ENCODE data around the gene ANXA4.

Gene ANXA4

DNA sequence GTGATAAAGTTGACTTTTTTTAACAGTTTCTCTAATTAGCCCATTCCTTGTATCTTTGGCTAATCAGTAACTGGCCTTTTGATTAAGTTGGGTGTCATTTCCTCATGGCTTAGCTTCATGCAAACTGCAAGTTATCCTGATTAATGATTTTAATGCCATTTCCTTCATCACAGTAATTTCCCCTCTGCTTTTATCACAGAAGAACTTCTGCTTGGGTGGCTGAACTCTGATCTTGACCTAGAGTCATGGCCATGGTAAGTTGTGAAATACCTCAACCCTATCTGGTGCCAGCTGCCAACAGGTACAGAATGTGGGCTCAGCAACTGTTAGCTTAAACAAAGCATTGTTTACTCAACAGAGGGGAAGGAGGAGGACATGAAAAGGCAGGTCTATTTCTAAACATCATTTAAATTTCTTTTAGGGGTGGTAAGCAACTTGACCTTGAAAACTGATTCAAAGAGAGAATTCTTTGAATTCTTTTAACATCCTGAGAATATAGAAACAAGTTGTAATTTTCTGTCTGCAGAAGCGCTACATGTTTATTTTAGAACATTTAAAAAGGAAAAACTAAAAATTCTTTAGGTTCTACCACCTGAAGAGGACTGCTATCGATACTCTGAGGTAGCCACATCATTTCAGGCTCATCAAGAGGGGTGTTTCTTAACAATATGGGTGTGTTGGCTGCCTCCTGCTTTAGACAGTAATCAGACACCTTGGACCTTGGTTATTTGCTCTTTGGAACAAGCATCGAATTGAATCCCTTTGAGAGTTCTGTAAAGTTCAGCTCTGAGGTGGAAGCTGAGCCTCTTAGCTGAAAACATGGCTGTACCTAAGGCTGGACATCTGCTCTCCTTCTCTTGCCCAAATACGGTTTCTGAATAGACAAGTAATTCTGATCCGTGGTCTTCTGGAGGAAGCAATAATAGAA, 39.7 kb downstream of the ANXA4 start:
- no peak overlapping the region for H3K27ac Mint-ChIP-seq
- H3K4me1 Mint-ChIP-seq (ENCODE audit: low read depth in 2 of 2): peaks cover 5 to 7% of the 10 kb centered on the region in 2 donors
- no peaks in the 10 kb centered on the region for H3K27me3 Mint-ChIP-seq
- no peak overlapping the region for H3K4me3 Mint-ChIP-seq
- H3K36me3 Mint-ChIP-seq (ENCODE audit: insufficient read depth): no peaks in the 10 kb centered on the region
- ATAC-seq (replicated peaks): no peak
- no peak for DNase-seq
- no peaks in the 10 kb centered on the region for H3K9me3 Mint-ChIP-seq

DNA sequence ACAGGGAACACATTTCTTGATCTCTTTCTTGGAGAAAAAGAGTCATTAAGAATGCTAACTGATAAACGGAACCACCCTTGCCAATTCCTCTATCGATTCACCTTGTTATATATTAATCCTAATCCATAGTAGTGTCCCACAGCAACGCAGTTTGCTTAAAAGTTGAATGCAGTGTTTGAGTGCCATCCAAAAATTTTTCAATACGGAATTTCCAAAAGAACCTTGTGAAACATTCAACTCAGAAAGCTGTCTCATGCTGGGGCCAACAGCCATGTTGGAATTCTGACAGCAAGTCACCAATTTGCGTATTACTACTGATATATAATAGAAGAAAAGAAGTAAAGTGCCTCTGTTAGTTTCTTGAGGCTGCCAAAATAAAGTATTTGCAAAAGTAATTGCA, 42.3 kb downstream of the ANXA4 start:
- ATAC-seq (replicated peaks) (no peak), DNase-seq (no peak)
- Mint-ChIP-seq H3K27ac (no peak overlapping the region), H3K4me1 (ENCODE audit: low read depth in 2 of 2) (peaks cover 5 to 7% of the 10 kb centered on the region in 2 donors), H3K4me3 (no peak overlapping the region), H3K27me3 (no peaks in the 10 kb centered on the region), H3K9me3 (no peaks in the 10 kb centered on the region), H3K36me3 (ENCODE audit: insufficient read depth) (no peaks in the 10 kb centered on the region)

DNA sequence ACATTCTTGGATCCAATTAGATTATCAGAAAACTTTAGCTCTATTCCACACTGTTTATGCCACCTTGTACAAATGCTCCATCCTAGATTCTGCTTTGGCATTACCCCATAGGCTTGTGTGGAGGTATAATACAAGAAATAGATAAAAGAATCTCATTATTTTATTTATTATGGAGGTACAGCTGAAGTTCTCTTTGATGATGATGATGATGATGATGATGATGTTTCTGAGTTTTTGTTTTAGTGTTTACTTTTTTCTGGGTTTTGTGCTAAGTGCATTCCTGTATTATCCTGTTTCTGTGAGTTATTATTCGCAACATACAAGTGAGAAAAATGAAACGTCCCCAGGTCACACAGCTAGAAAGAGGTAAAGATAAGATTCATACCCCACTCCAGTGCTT, 43.4 kb downstream of the ANXA4 start:
- H3K36me3 Mint-ChIP-seq (ENCODE audit: insufficient read depth): no peaks in the 10 kb centered on the region
- no peak overlapping the region for H3K27ac Mint-ChIP-seq
- ATAC-seq (replicated peaks): no peak
- no peaks in the 10 kb centered on the region for H3K9me3 Mint-ChIP-seq
- H3K4me3 Mint-ChIP-seq: no peak overlapping the region
- DNase-seq: no peak
- no peaks in the 10 kb centered on the region for H3K27me3 Mint-ChIP-seq
- peaks cover 8 to 11% of the 10 kb centered on the region in 2 donors for H3K4me1 Mint-ChIP-seq (ENCODE audit: low read depth in 2 of 2)

DNA sequence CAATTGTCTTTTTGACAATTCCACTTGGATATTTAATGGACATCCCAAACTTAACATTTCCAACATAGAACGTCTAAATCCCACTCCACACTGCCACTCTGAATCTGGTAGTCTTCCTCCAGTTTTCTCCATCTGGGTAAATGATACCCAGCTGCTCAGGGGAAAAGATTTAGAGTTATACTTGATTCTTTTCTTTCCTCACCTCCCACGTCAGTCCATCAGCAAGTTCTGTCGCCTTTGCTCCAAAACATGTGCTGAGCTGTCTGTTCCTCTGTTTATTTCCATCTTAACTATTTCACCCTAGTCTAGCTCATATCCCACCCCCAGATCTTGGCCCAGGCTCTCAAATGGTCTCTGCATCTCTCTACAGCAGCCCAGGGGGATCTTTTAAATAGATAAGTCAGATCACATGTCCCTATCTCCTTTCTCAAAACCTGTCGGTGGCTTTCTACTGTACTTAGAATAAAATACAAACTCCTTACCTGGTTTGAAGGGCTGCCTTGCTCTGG, 44.2 kb downstream of the ANXA4 start:
- H3K4me1 Mint-ChIP-seq (ENCODE audit: low read depth in 2 of 2): peaks cover 8 to 11% of the 10 kb centered on the region in 2 donors
- peak overlapping the region in 1 of 2 donors; percentile 10 for H3K27ac Mint-ChIP-seq
- DNase-seq (no peak), ATAC-seq (replicated peaks) (no peak)
- H3K36me3 Mint-ChIP-seq (ENCODE audit: insufficient read depth): no peaks in the 10 kb centered on the region
- no peaks in the 10 kb centered on the region for H3K9me3 Mint-ChIP-seq
- H3K4me3 Mint-ChIP-seq: no peak overlapping the region
- H3K27me3 Mint-ChIP-seq: no peaks in the 10 kb centered on the region

DNA sequence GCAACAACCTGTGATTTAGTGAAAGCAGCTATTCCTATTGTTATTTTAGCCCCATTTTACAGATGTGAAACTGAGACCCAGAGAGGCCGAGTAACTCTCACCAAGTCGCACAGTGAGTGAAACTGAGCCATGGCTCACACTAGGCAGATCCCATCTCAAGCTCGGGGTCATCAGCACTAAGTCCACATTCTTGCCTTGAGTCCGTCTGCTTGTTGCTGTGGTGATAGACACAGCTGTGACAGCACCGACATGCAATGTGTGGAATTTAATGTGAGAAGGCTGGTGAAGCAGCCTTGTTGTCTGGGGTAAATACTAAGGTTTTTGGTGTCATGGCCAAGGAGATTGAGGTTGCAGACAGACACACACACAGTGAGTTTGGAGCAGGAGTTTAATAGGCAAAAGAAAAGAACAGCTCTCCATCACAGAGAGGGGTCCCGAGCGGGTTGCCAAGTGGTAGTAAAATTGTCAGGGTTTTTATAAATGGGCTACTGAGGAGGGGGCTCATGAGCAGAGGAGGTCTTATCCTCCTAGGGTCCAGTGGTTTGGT, 47.3 kb downstream of the ANXA4 start:
- H3K4me3 Mint-ChIP-seq: no peak overlapping the region
- no peaks in the 10 kb centered on the region for H3K27me3 Mint-ChIP-seq
- DNase-seq (no peak), ATAC-seq (replicated peaks) (no peak)
- no peak overlapping the region for H3K27ac Mint-ChIP-seq
- H3K4me1 Mint-ChIP-seq (ENCODE audit: low read depth in 2 of 2): peaks cover 8 to 11% of the 10 kb centered on the region in 2 donors
- H3K9me3 Mint-ChIP-seq: no peaks in the 10 kb centered on the region
- H3K36me3 Mint-ChIP-seq (ENCODE audit: insufficient read depth): peaks cover 2% of the 10 kb centered on the region

DNA sequence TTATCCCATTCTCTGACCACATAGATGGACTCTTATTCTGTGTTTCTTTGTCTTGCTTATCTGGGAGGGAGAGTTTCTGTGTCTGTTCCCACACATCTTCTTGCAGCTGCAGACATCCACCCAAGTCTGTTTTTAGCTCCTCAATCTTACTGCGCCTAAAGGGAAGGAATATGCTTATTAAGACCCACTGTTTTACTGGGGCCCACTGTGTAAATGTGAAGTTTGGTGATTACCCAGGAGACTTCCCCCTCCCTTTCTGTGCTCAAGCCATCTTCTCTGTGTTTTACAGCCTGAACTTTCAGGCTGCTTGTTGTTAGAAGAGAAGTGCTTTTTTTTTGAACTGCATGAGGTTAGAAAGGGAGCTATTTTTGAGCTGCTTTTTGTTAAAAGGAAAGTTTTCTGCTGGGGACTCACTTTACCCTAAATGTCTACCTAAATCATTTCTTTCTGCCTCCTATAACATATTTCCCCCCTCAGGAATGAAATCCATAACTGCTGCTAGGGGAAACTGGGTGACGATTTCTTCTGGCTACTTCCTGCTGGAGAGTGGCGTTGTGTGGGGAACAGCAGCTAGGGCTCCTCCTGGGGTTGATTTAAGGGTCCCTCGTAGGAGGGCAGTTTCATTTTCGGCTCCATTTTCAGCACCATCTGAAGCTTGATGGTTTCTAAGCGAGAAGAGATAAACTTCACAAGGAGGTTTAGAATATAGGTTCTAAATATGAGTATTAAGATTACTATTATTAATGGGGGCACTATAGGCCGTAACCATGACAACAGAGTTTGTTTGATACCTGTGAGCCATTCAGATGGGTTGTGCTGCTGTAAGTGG, 48.1 kb downstream of the ANXA4 start:
- Mint-ChIP-seq H3K27ac (peak overlapping the region; percentile 57), H3K27me3 (no peaks in the 10 kb centered on the region), H3K4me1 (ENCODE audit: low read depth in 2 of 2) (peaks cover 8 to 11% of the 10 kb centered on the region in 2 donors), H3K36me3 (ENCODE audit: insufficient read depth) (peaks cover 2% of the 10 kb centered on the region), H3K9me3 (no peaks in the 10 kb centered on the region), H3K4me3 (peak overlapping the region; percentile 39 to 44)
- no peak for ATAC-seq (replicated peaks)
- DNase-seq: no peak

DNA sequence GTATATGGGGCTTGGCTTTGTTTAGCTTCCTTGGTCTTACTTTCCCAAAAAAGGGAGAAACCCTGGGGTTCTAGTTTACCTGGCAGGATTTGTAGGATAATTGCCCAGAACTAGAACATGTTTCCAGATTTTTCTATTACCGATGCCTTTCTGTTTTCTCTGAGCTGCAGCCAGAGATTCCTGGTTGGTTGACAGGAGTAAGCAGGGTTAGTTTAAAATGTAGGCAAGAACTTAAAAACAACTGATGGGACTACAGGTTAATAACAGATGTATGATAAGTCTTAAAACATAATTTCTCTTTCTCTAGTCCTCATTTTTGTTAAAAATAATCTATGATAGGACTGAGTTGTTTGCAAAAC, 48.6 kb downstream of the ANXA4 start:
- Mint-ChIP-seq H3K4me3 (no peak overlapping the region), H3K36me3 (ENCODE audit: insufficient read depth) (peaks cover 2% of the 10 kb centered on the region), H3K4me1 (ENCODE audit: low read depth in 2 of 2) (peaks cover 8 to 11% of the 10 kb centered on the region in 2 donors), H3K27ac (peak overlapping the region in 1 of 2 donors; percentile 57), H3K9me3 (no peaks in the 10 kb centered on the region), H3K27me3 (no peaks in the 10 kb centered on the region)
- DNase-seq (no peak), ATAC-seq (replicated peaks) (no peak)

DNA sequence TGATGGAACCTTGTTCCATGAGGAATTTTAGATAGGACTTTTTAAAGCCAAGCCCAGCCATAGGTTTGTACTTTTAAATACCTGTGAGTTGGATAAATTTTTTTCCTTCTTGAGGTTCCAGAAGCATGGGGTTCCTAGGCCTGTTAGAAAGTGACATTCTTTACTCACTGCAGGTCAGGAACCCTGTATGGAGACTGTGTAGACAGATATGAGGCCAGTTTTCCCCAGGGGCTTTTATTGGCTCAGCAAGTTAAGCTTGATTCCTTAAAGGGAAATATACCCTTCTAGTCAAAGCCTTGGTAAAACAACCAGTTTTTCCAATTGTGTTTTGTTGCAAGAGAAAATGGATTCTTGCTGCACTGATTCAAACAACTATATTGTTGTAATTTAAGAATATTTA, 49.1 kb downstream of the ANXA4 start:
- ATAC-seq (replicated peaks): no peak
- Mint-ChIP-seq H3K27ac (no peak overlapping the region), H3K4me3 (no peak overlapping the region), H3K36me3 (ENCODE audit: insufficient read depth) (peaks cover 2% of the 10 kb centered on the region), H3K27me3 (no peaks in the 10 kb centered on the region), H3K4me1 (ENCODE audit: low read depth in 2 of 2) (peaks cover 8 to 11% of the 10 kb centered on the region in 2 donors), H3K9me3 (no peaks in the 10 kb centered on the region)
- DNase-seq: no peak

DNA sequence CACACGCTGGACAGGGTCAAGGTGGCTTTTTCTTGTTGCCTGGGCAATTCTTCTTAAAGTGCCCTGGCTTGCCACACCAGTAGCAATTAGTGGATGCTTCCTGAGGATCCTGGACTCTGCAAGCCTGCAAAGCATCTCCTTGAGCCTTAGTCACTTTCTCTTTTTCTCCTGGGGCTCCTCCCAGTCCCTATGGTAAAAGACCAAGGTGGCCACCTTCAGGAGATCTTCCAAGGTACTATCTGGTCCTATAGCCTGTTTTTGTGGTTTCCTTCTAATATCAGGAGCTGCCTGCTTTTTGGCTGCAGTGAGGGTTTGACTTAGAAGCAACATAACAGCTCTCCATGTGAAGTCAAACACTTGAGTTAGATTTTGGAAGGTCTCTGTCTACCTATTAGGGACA, 54.2 kb downstream of the ANXA4 start:
- no peaks in the 10 kb centered on the region for H3K9me3 Mint-ChIP-seq
- H3K4me3 Mint-ChIP-seq: no peak overlapping the region
- peaks cover 2% of the 10 kb centered on the region for H3K36me3 Mint-ChIP-seq (ENCODE audit: insufficient read depth)
- H3K27me3 Mint-ChIP-seq: no peaks in the 10 kb centered on the region
- peaks cover 0 to 2% of the 10 kb centered on the region in 2 donors for H3K4me1 Mint-ChIP-seq (ENCODE audit: low read depth in 2 of 2)
- DNase-seq: no peak
- H3K27ac Mint-ChIP-seq: no peak overlapping the region
- no peak for ATAC-seq (replicated peaks)

DNA sequence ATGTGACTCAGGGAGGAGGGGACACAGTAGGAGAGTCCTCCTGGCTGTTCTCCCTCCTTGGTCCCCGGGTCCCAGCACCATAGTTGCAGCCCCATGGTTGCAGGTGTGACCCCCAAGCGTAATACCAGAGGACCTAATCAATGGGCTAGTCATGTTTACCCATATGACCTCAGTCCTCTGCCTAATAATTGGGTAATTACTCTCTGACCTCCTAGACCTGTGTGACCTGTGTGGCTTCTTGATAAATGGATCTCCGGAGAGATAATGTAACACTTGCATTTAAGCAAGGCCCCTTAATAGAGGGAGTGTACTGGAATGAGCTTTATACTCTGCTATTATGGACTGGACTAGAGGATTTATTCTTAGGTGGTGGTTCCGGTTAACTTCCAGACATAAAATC, 55.3 kb downstream of the ANXA4 start:
- peaks cover 0 to 2% of the 10 kb centered on the region in 2 donors for H3K4me1 Mint-ChIP-seq (ENCODE audit: low read depth in 2 of 2)
- no peak overlapping the region for H3K4me3 Mint-ChIP-seq
- ATAC-seq (replicated peaks) (no peak), DNase-seq (no peak)
- H3K27ac Mint-ChIP-seq: no peak overlapping the region
- H3K9me3 Mint-ChIP-seq: no peaks in the 10 kb centered on the region
- H3K27me3 Mint-ChIP-seq: no peaks in the 10 kb centered on the region
- H3K36me3 Mint-ChIP-seq (ENCODE audit: insufficient read depth): peaks cover 2% of the 10 kb centered on the region

DNA sequence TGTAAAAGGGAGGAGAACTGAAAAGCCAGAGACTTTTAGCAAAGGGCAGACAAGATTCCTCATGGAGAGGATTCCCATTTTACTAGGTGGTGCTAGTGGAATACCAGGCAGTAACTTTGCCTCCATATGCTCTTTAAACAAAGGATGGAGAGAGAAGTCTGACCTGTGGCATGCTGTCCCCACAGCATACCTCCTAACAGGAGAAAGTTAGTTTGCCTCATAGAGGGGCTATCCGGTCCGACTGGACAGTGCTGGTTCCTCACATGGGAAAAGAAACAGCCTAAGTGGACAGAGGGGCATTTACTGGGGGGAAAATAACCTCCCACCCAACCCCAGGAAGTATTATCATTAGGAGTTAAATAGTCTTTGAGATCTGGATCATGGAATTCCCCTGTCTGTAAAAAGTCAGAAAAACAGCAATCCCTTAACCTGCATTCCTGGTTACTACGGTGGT, 55.9 kb downstream of the ANXA4 start:
- no peak overlapping the region for H3K27ac Mint-ChIP-seq

DNA sequence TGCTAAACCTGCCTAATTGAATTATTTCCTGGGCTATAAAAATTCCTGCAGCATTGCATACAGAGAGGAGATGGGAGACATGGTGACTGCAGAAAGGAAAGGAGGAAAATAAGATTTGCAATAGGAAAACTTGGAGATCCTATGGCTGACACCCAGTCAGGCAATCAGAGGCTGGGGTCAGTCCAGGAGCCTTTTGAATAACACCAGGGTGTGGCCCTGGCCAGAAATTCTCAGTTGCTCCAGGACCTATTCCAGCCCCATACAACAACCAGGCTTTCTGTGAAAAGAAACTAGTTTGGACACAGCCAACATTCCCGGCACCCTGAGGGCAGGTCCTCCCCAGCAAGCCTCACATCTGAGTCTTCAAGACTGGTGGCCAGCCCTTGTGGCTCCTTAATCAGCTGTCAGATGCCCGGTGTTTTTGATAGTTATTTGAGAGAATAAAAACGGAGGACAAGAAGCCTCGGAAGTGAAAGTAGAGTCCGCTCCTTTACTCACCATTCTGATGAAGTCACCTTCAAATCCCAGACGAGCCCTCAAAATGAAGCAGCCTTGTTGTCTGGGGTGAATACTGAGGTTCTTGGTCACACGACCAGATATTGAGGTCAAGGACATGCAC, 56.5 kb downstream of the ANXA4 start:
- DNase-seq (no peak), ATAC-seq (replicated peaks) (no peak)
- no peaks in the 10 kb centered on the region for H3K9me3 Mint-ChIP-seq
- H3K36me3 Mint-ChIP-seq (ENCODE audit: insufficient read depth): peaks cover under 1% of the 10 kb centered on the region
- peak overlapping the region in 1 of 2 donors; percentile 21 for H3K27ac Mint-ChIP-seq
- H3K4me3 Mint-ChIP-seq: no peak overlapping the region
- no peaks in the 10 kb centered on the region for H3K27me3 Mint-ChIP-seq
- peaks cover 4% of the 10 kb centered on the region in 2 donors for H3K4me1 Mint-ChIP-seq (ENCODE audit: low read depth in 2 of 2)

More for the DNA sequence above, 55.9 kb downstream of the ANXA4 start:
- H3K9me3 Mint-ChIP-seq: no peaks in the 10 kb centered on the region
- ATAC-seq (replicated peaks) (no peak), DNase-seq (no peak)
- H3K4me1 Mint-ChIP-seq (ENCODE audit: low read depth in 2 of 2): peaks cover 0 to 2% of the 10 kb centered on the region in 2 donors
- peaks cover 2% of the 10 kb centered on the region for H3K36me3 Mint-ChIP-seq (ENCODE audit: insufficient read depth)
- H3K27me3 Mint-ChIP-seq: no peaks in the 10 kb centered on the region
- H3K4me3 Mint-ChIP-seq: no peak overlapping the region

Data from effector memory CD8-positive, alpha-beta T cell (primary cell).